Central memory CD8-positive, alpha-beta T cell (primary cell): ENCODE measurements around the gene ERG.

ENCODE experiments used
- ATAC-seq: fragments of 150-1000 bp; cut with Tn5 transposase; replicated peaks from 2 replicates; pipeline ENCODE4 v1.10.0; 2022; ENCODE audit warnings: mild to moderate bottlenecking, moderate FRiP score, moderate number of reproducible peaks; ENCODE audit not compliant: poor library complexity, severe bottlenecking; ENCODE audit errors: extremely low read depth
- DNase-seq, 2 donors: peaks; one replicate each; pipeline ENCODE4 v3.0.0; 2021; ENCODE audit warnings: low spot score in 2 of 2
- H3K27ac Mint-ChIP-seq: one replicate; pipeline ENCODE4 v1.8.0; 2022; ENCODE audit warnings: low read depth, mild to moderate bottlenecking, moderate library complexity, mixed read lengths
- H3K27me3 Mint-ChIP-seq: one replicate; pipeline ENCODE4 v1.8.0; 2022; ENCODE audit warnings: mixed read lengths
- H3K36me3 Mint-ChIP-seq: one replicate; pipeline ENCODE4 v1.8.0; 2022; ENCODE audit warnings: mild to moderate bottlenecking, moderate library complexity, mixed read lengths; ENCODE audit not compliant: insufficient read depth
- H3K4me1 Mint-ChIP-seq: one replicate; pipeline ENCODE4 v1.8.0; 2022; ENCODE audit warnings: mixed read lengths
- H3K4me3 Mint-ChIP-seq: one replicate; pipeline ENCODE4 v1.8.0; 2022; ENCODE audit warnings: mild to moderate bottlenecking, moderate library complexity, mixed read lengths
- H3K9me3 Mint-ChIP-seq: one replicate; pipeline ENCODE4 v1.8.0; 2022; ENCODE audit warnings: mixed read lengths

ERG gene

GRCh38 chr21:38439426-38439825, 58.9 kb downstream of the ERG start:
- Mint-ChIP-seq H3K27me3 (no peaks in the 10 kb centered on the region), H3K4me1 (no peaks in the 10 kb centered on the region), H3K4me3 (no peak overlapping the region), H3K9me3 (no peaks in the 10 kb centered on the region), H3K27ac (no peak overlapping the region), H3K36me3 (no peaks in the 10 kb centered on the region)
- ATAC-seq, result no peak
- no peak for DNase-seq

DNA sequence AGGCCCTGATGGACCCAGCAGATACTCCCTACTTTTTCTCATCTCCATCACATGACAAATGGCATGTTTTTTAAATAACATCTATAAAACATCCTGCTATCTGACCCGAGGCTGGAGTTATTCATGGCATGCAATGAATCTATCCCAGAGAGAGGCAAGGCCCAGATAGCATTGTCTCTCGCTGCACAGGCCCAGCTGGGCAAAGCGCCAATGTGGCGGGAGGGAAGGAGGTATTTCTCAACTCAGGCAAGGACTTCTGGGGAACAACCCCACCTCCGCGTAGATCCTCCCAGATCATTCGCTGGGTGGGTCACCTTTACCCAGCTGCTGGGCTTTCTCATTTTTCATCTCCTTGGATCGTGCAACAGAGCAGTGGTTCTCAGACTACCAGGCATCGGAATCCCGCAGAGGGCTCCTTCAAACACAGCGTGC, 59.8 kb downstream of the ERG start:
- no peaks in the 10 kb centered on the region for H3K9me3 Mint-ChIP-seq
- no peak overlapping the region for H3K27ac Mint-ChIP-seq
- H3K4me1 Mint-ChIP-seq, result no peaks in the 10 kb centered on the region
- no peak for DNase-seq
- H3K4me3 Mint-ChIP-seq, result no peak overlapping the region
- no peak for ATAC-seq
- H3K27me3 Mint-ChIP-seq, result no peaks in the 10 kb centered on the region
- no peaks in the 10 kb centered on the region for H3K36me3 Mint-ChIP-seq

- H3K27me3 Mint-ChIP-seq, result no peaks in the 10 kb centered on the region
- no peak overlapping the region for H3K27ac Mint-ChIP-seq
- no peaks in the 10 kb centered on the region for H3K4me1 Mint-ChIP-seq
- DNase-seq (no peak), ATAC-seq (no peak)
- H3K4me3 Mint-ChIP-seq, result no peak overlapping the region
- H3K36me3 Mint-ChIP-seq, result no peaks in the 10 kb centered on the region
- no peaks in the 10 kb centered on the region for H3K9me3 Mint-ChIP-seq
Observed at GRCh38 chr21:38436341-38436740, 61.9 kb downstream of the ERG start.

DNA sequence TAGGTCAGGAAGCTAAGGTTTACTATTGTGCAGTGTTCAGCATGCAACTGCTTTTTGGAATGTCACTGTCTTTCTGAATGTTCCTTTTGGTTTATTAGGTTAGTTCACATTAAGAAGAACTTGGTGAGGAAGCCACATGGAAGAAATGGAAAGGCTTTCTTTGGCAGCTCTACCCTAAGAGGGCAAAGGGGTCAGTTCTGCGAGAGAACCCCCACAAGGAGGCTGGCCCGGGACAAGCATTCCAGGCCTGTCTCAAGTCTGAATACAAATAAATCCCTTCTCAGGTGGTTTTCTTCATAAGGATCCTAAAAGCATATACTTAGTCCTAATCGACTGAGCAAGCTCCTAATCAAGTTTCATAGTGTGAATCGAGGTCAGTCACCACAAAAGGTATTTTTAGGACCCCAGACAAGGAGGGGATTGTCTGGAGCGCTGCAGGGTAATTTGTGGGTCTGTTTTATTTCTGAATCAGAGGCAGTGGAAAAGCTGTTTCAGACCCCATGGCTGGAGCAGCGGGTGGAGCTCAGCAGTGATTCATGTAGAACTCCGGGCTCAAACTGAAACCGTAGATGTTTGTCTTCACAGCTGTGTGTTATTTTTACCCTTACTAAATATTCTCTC, 63.3 kb downstream of the ERG start:
- no peaks in the 10 kb centered on the region for H3K36me3 Mint-ChIP-seq
- no peaks in the 10 kb centered on the region for H3K9me3 Mint-ChIP-seq
- ATAC-seq (no peak), DNase-seq (no peak)
- H3K27ac Mint-ChIP-seq, result no peak overlapping the region
- no peaks in the 10 kb centered on the region for H3K27me3 Mint-ChIP-seq
- H3K4me1 Mint-ChIP-seq, result no peaks in the 10 kb centered on the region
- no peak overlapping the region for H3K4me3 Mint-ChIP-seq

DNA sequence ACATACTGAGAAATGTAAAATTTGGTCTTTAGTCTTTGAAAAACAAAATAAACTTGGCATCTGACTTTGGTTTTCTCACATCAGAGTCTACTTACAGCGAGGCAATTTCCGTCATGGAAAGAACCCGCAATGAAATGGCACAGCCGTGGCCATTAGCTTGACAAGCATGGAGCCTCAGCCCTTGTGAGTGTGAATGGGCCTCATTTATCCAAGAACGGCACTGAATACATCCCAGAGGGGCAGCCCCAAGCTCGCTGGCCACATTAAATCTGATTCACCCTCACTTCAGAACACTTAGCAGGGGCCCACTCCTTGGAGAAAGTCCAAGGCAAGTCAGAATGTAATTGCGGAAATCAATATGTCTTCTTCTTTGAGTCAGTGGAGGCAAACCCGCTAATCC, 64.8 kb downstream of the ERG start:
- H3K4me3 Mint-ChIP-seq, result no peak overlapping the region
- H3K4me1 Mint-ChIP-seq, result no peaks in the 10 kb centered on the region
- H3K36me3 Mint-ChIP-seq, result no peaks in the 10 kb centered on the region
- ATAC-seq, result no peak
- no peak overlapping the region for H3K27ac Mint-ChIP-seq
- no peak for DNase-seq
- H3K27me3 Mint-ChIP-seq, result no peaks in the 10 kb centered on the region
- H3K9me3 Mint-ChIP-seq, result no peaks in the 10 kb centered on the region

GRCh38 chr21:38430401-38430984, 67.8 kb downstream of the ERG start:
- no peak for ATAC-seq
- Mint-ChIP-seq H3K9me3 (no peaks in the 10 kb centered on the region), H3K4me1 (no peaks in the 10 kb centered on the region), H3K36me3 (no peaks in the 10 kb centered on the region), H3K27me3 (no peaks in the 10 kb centered on the region), H3K4me3 (no peak overlapping the region), H3K27ac (no peak overlapping the region)
- DNase-seq, result no peak

GRCh38 chr21:38429011-38429410, 69.3 kb downstream of the ERG start:
- no peaks in the 10 kb centered on the region for H3K4me1 Mint-ChIP-seq
- DNase-seq (no peak), ATAC-seq (no peak)
- no peak overlapping the region for H3K4me3 Mint-ChIP-seq
- H3K36me3 Mint-ChIP-seq, result no peaks in the 10 kb centered on the region
- H3K9me3 Mint-ChIP-seq, result no peaks in the 10 kb centered on the region
- no peak overlapping the region for H3K27ac Mint-ChIP-seq
- H3K27me3 Mint-ChIP-seq, result peaks cover 10% of the 10 kb centered on the region

- no peak for ATAC-seq
- peaks cover 10% of the 10 kb centered on the region for H3K27me3 Mint-ChIP-seq
Observed at GRCh38 chr21:38428211-38428610, 70.1 kb downstream of the ERG start.

GRCh38 chr21:38424305-38425019, 73.8 kb downstream of the ERG start:
- H3K36me3 Mint-ChIP-seq, result no peaks in the 10 kb centered on the region
- H3K27ac Mint-ChIP-seq, result no peak overlapping the region

More at GRCh38 chr21:38428211-38428610, 70.1 kb downstream of the ERG start:
- Mint-ChIP-seq H3K4me1 (no peaks in the 10 kb centered on the region), H3K27ac (no peak overlapping the region), H3K9me3 (no peaks in the 10 kb centered on the region), H3K4me3 (no peak overlapping the region), H3K36me3 (no peaks in the 10 kb centered on the region)
- no peak for DNase-seq

GRCh38 chr21:38422082-38422481, 76.2 kb downstream of the ERG start:
- Mint-ChIP-seq H3K4me3 (no peak overlapping the region), H3K27me3 (peaks cover 10% of the 10 kb centered on the region), H3K4me1 (no peaks in the 10 kb centered on the region), H3K27ac (no peak overlapping the region), H3K36me3 (no peaks in the 10 kb centered on the region), H3K9me3 (no peaks in the 10 kb centered on the region)
- DNase-seq (no peak), ATAC-seq (no peak)

More at GRCh38 chr21:38424305-38425019, 73.8 kb downstream of the ERG start:
- Mint-ChIP-seq H3K9me3 (no peaks in the 10 kb centered on the region), H3K27me3 (peaks cover 10% of the 10 kb centered on the region), H3K4me1 (no peaks in the 10 kb centered on the region), H3K4me3 (no peak overlapping the region)
- DNase-seq (no peak), ATAC-seq (no peak)

- no peak for ATAC-seq
- Mint-ChIP-seq H3K4me1 (no peaks in the 10 kb centered on the region), H3K27me3 (peaks cover 8% of the 10 kb centered on the region), H3K9me3 (no peaks in the 10 kb centered on the region), H3K27ac (no peak overlapping the region), H3K36me3 (no peaks in the 10 kb centered on the region), H3K4me3 (no peak overlapping the region)
- DNase-seq, result no peak
Observed at GRCh38 chr21:38420140-38420539, 78.1 kb downstream of the ERG start.

DNA sequence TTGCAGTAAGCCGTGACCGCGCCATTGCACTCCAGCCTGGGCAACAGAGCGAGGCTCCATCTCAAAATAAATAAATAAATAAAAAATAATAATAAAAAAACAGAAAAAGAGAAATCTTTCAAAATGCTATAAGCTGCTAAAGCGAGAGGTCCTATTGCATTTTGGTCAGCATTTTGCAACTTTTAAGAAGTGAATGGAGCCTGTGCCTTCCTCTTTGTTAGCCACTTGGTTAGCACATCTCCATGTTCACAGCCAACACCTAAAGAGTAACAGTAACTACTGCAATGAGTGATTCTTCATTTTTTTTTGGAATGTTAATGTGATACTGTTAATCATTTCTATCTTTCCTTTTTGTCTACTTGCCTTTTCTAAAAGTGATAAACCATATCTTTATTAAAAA, 80.6 kb downstream of the ERG start:
- no peaks in the 10 kb centered on the region for H3K36me3 Mint-ChIP-seq
- H3K9me3 Mint-ChIP-seq, result no peaks in the 10 kb centered on the region
- no peak for ATAC-seq
- DNase-seq, result no peak
- H3K4me3 Mint-ChIP-seq, result no peak overlapping the region
- no peaks in the 10 kb centered on the region for H3K4me1 Mint-ChIP-seq
- H3K27me3 Mint-ChIP-seq, result no peaks in the 10 kb centered on the region
- no peak overlapping the region for H3K27ac Mint-ChIP-seq

- ATAC-seq (no peak), DNase-seq (no peak)
- H3K4me1 Mint-ChIP-seq, result no peaks in the 10 kb centered on the region
- no peaks in the 10 kb centered on the region for H3K36me3 Mint-ChIP-seq
- H3K27ac Mint-ChIP-seq, result no peak overlapping the region
- H3K27me3 Mint-ChIP-seq, result no peaks in the 10 kb centered on the region
- H3K4me3 Mint-ChIP-seq, result no peak overlapping the region
- H3K9me3 Mint-ChIP-seq, result peaks cover 6% of the 10 kb centered on the region
Observed at GRCh38 chr21:38416791-38417190, 81.5 kb downstream of the ERG start.
